Fibroblast of pulmonary artery (primary cell): ENCODE data around the gene CAPNS1.

ENCODE experiments used
- DNase-seq: peaks from one replicate; pipeline ENCODE4 v3.0.0-alpha.2; 2010; ENCODE audit warnings: low read depth
- H3K4me3 ChIP-seq: replicated peaks from 2 replicates; pipeline ENCODE4 v1.5.1; 2011; ENCODE audit warnings: low read depth, mild to moderate bottlenecking, control low read depth, low read length, moderate library complexity
- TF ChIP-seq, protein P1 (sequence below): IDR thresholded peaks from 2 replicates; pipeline ENCODE4 v1.5.1; 2011; ENCODE audit warnings: mild to moderate bottlenecking, control low read depth, low read length, inconsistent platforms; ENCODE audit errors: missing control alignments

CAPNS1 gene

GRCh38 chr19:36113894-36114720 is 25.8 kb upstream of the CAPNS1 start:
- peak; percentile 29 for DNase-seq
- peak overlapping the region; percentile 94 for H3K4me3 ChIP-seq
- TF ChIP-seq, protein P1, sequence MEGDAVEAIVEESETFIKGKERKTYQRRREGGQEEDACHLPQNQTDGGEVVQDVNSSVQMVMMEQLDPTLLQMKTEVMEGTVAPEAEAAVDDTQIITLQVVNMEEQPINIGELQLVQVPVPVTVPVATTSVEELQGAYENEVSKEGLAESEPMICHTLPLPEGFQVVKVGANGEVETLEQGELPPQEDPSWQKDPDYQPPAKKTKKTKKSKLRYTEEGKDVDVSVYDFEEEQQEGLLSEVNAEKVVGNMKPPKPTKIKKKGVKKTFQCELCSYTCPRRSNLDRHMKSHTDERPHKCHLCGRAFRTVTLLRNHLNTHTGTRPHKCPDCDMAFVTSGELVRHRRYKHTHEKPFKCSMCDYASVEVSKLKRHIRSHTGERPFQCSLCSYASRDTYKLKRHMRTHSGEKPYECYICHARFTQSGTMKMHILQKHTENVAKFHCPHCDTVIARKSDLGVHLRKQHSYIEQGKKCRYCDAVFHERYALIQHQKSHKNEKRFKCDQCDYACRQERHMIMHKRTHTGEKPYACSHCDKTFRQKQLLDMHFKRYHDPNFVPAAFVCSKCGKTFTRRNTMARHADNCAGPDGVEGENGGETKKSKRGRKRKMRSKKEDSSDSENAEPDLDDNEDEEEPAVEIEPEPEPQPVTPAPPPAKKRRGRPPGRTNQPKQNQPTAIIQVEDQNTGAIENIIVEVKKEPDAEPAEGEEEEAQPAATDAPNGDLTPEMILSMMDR = no peak

DNA sequence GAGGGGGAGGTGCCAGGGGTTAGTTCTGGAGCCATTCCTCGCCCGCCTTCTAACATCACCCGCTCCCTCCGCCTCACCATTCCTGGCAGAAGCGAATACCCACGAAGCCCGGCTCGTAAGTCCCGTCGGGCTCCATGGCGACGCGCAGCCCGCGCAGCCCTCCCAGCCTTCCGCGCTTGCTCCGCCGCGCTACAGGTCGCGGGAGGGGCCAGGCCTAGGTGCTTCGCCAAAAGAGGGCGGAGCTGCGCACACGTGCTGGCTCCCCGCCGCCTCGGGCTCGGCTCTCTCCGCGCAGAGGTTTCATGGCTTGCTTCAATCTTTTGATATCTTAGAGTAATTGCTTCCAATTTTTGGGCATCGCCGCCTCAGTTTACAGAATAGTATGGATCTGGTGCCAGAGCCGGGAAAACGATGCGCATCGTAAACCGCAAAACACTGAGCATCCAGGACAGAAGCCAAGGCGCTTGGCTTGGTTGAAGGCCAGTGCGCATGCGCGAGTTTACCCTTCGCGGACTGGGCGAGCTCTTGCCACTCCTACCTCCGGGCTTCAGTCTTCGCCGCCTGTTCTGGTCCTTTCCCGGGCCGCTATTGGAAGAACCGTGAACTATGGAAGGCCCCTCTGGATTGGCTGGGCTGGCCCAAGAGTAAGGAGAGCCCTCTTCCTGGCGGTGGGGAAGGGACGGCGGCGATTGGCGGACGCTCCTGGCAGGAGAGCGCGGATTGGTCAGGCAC is 25.0 kb upstream of the CAPNS1 start, which contains the start of gene POLR2I:
Gene POLR2I (minus strand): TSS at position 155 of the 732 bp plus-strand sequence. CDS start 19 bp downstream, at position 136.
- DNase-seq = peak; percentile 100
- TF ChIP-seq, protein P1 = no peak
- peak within 1 kb of the TSS; percentile 94 for H3K4me3 ChIP-seq

DNA sequence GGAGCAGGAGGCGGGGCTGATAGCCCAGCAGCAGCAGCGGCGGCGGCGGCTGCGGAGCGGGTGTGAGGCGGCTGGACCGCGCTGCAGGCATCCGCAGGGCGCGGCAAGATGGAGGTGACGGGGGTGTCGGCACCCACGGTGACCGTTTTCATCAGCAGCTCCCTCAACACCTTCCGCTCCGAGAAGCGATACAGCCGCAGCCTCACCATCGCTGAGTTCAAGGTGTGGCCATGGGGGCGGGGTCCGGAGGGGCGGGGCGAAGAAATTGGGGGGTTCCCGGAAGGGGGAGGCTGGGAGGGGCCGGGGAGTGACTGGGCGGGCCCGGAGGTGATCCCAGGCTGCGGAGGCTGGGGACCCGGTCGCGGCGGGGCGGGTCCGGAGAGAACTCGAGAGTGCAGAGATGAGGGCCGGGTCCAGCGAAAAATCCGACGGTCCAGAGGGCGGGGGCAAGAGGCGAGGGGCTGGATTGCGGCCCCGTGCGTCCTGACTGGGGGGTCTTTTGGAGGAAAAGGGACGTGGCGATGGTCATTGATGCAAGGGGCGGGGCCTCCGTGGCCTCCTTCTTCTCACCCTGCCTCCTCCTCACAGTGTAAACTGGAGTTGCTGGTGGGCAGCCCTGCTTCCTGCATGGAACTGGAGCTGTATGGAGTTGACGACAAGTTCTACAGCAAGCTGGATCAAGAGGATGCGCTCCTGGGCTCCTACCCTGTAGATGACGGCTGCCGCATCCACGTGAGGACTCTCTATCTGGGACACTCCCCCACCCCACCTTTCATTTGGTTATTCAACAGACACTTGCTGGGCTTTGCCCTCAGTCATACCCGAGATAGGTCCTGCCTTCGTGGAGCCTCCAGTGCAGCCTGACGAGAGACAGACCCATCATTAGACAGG is 24.2 kb upstream of the CAPNS1 start, which contains the start of gene TBCB:
Gene TBCB (plus strand): TSS at position 16 of the 891 bp plus-strand sequence. CDS start 93 bp downstream, at position 109.
- peak within 1 kb of the TSS; percentile 94 for H3K4me3 ChIP-seq
- peak; percentile 25 for DNase-seq

DNA sequence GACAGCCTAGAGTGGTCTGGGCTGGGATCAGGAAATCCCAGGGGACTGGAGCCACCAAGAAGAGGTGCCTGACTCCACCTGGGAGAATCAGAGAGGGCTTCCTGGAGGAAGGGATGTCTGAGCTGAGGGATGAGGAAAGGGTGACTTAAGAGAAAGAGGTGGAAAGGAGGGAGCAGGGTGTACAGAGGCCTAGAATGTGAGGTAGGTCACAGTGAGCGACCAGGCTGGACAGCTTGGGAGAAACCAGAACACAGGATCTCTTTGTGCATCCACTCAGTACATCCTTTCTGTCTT is 23.6 kb upstream of the CAPNS1 start:
- peak overlapping the region; percentile 94 for H3K4me3 ChIP-seq
- no peak for DNase-seq
- TF ChIP-seq, protein P1 = no peak

More for the DNA sequence above, 24.2 kb upstream of the CAPNS1 start, which contains the start of gene TBCB:
- TF ChIP-seq, protein P1 = no peak

GRCh38 chr19:36120092-36120983 is 19.5 kb upstream of the CAPNS1 start:
- no peak for DNase-seq
- TF ChIP-seq, protein P1 = no peak

GRCh38 chr19:36120984-36121358 is 18.9 kb upstream of the CAPNS1 start:
- TF ChIP-seq, protein P1 = no peak
- no peak for DNase-seq
- no peak overlapping the region for H3K4me3 ChIP-seq

More at GRCh38 chr19:36120092-36120983, 19.5 kb upstream of the CAPNS1 start:
- H3K4me3 ChIP-seq = no peak overlapping the region
